ENCODE results near the gene FHIT. TPM values are rescaled to one million over a fixed set of nuclear protein-coding genes. Genes with fewer than 3 reads are reported as not detected.

FHIT gene
- total RNA-seq, 4 donors from 2014 or later = 8.8 to 35.6 (median 12.6) TPM

DNA sequence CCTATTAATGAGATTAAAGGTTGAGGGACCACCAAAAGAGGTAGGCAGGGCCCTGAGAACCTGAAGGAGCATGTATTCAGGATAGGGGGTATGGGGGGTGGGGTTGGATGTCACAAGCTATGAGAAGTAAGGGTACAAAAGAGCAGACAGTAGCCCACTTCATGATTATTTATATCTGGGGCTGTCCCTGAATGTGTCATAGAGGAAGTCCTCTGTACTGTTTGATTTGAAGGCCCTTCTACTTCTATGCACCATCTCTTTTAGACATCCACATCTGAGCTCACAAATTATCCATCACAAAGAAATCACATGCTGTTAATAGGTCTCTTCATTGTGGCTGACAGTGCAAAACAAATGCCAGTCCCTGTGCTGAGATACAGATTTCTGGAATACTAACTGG is 68.6 kb downstream of the FHIT start:
- DNase-seq (ENCODE audit: low spot score in 2 of 2) = no peak
- Histone ChIP-seq H3K36me3 (no peaks in the 10 kb centered on the region), H3K4me3 (no peak overlapping the region), H3K27me3 (no peaks in the 10 kb centered on the region), H3K4me1 (no peaks in the 10 kb centered on the region), H3K27ac (no peak overlapping the region), H3K9me3 (no peaks in the 10 kb centered on the region)
- TF ChIP-seq POLR2AphosphoS5 (IDR thresholded peaks at IDR 0.05) (no peak), EP300 (IDR thresholded peaks at IDR 0.05) (no peak), CTCF (IDR thresholded peaks at IDR 0.05) (no peak), POLR2A (IDR thresholded peaks at IDR 0.05) (no peak)

- no peaks in the 10 kb centered on the region for H3K36me3 ChIP-seq
- H3K4me1 ChIP-seq = no peaks in the 10 kb centered on the region
- no peaks in the 10 kb centered on the region for H3K9me3 ChIP-seq
- DNase-seq (ENCODE audit: low spot score in 2 of 2) = no peak
- TF ChIP-seq EP300 (IDR thresholded peaks at IDR 0.05) (no peak), POLR2AphosphoS5 (IDR thresholded peaks at IDR 0.05) (no peak), POLR2A (IDR thresholded peaks at IDR 0.05) (no peak), CTCF (IDR thresholded peaks at IDR 0.05) (no peak)
- WGBS = 40% methylated on average over 2 of the region's 2 CpGs
- H3K4me3 ChIP-seq = no peak overlapping the region
- H3K27me3 ChIP-seq = no peaks in the 10 kb centered on the region
- H3K27ac ChIP-seq = no peak overlapping the region
Observed at GRCh38 chr3:61181874-61182273, 69.4 kb downstream of the FHIT start.

DNA sequence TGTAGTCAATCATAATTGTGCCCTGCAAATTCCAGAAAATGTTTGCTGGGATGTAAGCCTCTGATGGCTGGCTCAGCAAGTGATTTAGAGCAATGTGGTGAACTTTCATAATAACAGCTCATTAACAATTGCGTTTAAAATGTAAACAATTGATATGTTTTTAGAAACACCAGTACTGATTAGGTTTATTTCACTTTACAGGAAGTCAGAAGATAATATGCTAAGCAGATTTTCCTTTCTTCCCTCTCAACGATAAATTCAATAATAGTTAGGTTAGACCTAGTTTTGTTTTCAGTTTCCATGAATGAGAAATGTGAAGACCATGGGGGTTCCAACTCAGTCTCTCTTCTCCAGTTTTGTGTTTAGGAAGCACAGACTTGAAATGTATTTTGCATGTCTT is 71.0 kb downstream of the FHIT start:
- Histone ChIP-seq H3K4me1 (no peaks in the 10 kb centered on the region), H3K27ac (no peak overlapping the region), H3K4me3 (no peak overlapping the region), H3K27me3 (no peaks in the 10 kb centered on the region), H3K36me3 (no peaks in the 10 kb centered on the region), H3K9me3 (no peaks in the 10 kb centered on the region)
- TF ChIP-seq CTCF (IDR thresholded peaks at IDR 0.05) = no peak
- TF ChIP-seq POLR2AphosphoS5 (IDR thresholded peaks at IDR 0.05) = no peak
- no peak for TF ChIP-seq EP300 (IDR thresholded peaks at IDR 0.05)
- TF ChIP-seq POLR2A (IDR thresholded peaks at IDR 0.05) = no peak
- DNase-seq (ENCODE audit: low spot score in 2 of 2) = no peak
- 59% methylated on average over 2 of the region's 2 CpGs for WGBS

GRCh38 chr3:61178167-61178566 is 73.1 kb downstream of the FHIT start:
- WGBS = 91% methylated on average over 3 of the region's 3 CpGs
- TF ChIP-seq POLR2AphosphoS5 (IDR thresholded peaks at IDR 0.05) (no peak), CTCF (IDR thresholded peaks at IDR 0.05) (no peak), EP300 (IDR thresholded peaks at IDR 0.05) (no peak), POLR2A (IDR thresholded peaks at IDR 0.05) (no peak)

DNA sequence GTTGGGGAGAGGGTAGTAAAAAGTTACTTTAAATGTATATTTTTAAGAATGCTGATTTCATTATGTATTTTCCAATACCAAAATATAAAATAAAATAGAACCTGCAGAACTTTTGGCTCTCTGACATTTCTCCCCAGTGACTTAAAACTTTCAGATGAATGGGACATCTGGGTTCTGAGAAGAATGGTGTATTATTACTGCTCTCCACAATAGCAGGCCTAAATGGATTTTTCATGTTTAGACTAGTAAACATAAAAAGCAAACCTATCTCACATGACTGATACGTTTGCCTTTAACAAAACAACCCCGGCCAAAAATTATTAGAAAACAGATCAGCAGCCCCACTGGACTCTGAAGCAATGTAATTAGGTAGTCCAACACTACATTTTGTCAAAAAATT is 73.8 kb downstream of the FHIT start:
- no peaks in the 10 kb centered on the region for H3K27me3 ChIP-seq
- no peak for DNase-seq (ENCODE audit: low spot score in 2 of 2)
- no peaks in the 10 kb centered on the region for H3K4me1 ChIP-seq
- 64% methylated on average over 2 of the region's 2 CpGs for WGBS
- no peaks in the 10 kb centered on the region for H3K36me3 ChIP-seq
- no peak overlapping the region for H3K27ac ChIP-seq
- no peak for TF ChIP-seq POLR2A (IDR thresholded peaks at IDR 0.05)
- no peak for TF ChIP-seq EP300 (IDR thresholded peaks at IDR 0.05)
- no peak for TF ChIP-seq POLR2AphosphoS5 (IDR thresholded peaks at IDR 0.05)
- no peak for TF ChIP-seq CTCF (IDR thresholded peaks at IDR 0.05)
- no peaks in the 10 kb centered on the region for H3K9me3 ChIP-seq
- H3K4me3 ChIP-seq = no peak overlapping the region

More at GRCh38 chr3:61178167-61178566, 73.1 kb downstream of the FHIT start:
- Histone ChIP-seq H3K27me3 (no peaks in the 10 kb centered on the region), H3K9me3 (no peaks in the 10 kb centered on the region), H3K4me3 (no peak overlapping the region), H3K27ac (no peak overlapping the region), H3K4me1 (no peaks in the 10 kb centered on the region), H3K36me3 (no peaks in the 10 kb centered on the region)
- DNase-seq (ENCODE audit: low spot score in 2 of 2) = no peak

Data from suprapubic skin (tissue), 4 donors.